ENCODE measurements around the gene TTLL11. TPM values are rescaled to one million over a fixed set of nuclear protein-coding genes. Genes with fewer than 3 reads are reported as not detected.

TTLL11 gene
- total and polyA plus RNA-seq, 2 of the 8 experiments (the other 6 are each of a cell fraction or from before 2014, with no cell fraction given): 0.56 to 0.80 TPM

GRCh38 chr9:121857928-121858327, 235.2 kb downstream of the TTLL11 start (continued):
- TF ChIP-seq, protein P1, sequence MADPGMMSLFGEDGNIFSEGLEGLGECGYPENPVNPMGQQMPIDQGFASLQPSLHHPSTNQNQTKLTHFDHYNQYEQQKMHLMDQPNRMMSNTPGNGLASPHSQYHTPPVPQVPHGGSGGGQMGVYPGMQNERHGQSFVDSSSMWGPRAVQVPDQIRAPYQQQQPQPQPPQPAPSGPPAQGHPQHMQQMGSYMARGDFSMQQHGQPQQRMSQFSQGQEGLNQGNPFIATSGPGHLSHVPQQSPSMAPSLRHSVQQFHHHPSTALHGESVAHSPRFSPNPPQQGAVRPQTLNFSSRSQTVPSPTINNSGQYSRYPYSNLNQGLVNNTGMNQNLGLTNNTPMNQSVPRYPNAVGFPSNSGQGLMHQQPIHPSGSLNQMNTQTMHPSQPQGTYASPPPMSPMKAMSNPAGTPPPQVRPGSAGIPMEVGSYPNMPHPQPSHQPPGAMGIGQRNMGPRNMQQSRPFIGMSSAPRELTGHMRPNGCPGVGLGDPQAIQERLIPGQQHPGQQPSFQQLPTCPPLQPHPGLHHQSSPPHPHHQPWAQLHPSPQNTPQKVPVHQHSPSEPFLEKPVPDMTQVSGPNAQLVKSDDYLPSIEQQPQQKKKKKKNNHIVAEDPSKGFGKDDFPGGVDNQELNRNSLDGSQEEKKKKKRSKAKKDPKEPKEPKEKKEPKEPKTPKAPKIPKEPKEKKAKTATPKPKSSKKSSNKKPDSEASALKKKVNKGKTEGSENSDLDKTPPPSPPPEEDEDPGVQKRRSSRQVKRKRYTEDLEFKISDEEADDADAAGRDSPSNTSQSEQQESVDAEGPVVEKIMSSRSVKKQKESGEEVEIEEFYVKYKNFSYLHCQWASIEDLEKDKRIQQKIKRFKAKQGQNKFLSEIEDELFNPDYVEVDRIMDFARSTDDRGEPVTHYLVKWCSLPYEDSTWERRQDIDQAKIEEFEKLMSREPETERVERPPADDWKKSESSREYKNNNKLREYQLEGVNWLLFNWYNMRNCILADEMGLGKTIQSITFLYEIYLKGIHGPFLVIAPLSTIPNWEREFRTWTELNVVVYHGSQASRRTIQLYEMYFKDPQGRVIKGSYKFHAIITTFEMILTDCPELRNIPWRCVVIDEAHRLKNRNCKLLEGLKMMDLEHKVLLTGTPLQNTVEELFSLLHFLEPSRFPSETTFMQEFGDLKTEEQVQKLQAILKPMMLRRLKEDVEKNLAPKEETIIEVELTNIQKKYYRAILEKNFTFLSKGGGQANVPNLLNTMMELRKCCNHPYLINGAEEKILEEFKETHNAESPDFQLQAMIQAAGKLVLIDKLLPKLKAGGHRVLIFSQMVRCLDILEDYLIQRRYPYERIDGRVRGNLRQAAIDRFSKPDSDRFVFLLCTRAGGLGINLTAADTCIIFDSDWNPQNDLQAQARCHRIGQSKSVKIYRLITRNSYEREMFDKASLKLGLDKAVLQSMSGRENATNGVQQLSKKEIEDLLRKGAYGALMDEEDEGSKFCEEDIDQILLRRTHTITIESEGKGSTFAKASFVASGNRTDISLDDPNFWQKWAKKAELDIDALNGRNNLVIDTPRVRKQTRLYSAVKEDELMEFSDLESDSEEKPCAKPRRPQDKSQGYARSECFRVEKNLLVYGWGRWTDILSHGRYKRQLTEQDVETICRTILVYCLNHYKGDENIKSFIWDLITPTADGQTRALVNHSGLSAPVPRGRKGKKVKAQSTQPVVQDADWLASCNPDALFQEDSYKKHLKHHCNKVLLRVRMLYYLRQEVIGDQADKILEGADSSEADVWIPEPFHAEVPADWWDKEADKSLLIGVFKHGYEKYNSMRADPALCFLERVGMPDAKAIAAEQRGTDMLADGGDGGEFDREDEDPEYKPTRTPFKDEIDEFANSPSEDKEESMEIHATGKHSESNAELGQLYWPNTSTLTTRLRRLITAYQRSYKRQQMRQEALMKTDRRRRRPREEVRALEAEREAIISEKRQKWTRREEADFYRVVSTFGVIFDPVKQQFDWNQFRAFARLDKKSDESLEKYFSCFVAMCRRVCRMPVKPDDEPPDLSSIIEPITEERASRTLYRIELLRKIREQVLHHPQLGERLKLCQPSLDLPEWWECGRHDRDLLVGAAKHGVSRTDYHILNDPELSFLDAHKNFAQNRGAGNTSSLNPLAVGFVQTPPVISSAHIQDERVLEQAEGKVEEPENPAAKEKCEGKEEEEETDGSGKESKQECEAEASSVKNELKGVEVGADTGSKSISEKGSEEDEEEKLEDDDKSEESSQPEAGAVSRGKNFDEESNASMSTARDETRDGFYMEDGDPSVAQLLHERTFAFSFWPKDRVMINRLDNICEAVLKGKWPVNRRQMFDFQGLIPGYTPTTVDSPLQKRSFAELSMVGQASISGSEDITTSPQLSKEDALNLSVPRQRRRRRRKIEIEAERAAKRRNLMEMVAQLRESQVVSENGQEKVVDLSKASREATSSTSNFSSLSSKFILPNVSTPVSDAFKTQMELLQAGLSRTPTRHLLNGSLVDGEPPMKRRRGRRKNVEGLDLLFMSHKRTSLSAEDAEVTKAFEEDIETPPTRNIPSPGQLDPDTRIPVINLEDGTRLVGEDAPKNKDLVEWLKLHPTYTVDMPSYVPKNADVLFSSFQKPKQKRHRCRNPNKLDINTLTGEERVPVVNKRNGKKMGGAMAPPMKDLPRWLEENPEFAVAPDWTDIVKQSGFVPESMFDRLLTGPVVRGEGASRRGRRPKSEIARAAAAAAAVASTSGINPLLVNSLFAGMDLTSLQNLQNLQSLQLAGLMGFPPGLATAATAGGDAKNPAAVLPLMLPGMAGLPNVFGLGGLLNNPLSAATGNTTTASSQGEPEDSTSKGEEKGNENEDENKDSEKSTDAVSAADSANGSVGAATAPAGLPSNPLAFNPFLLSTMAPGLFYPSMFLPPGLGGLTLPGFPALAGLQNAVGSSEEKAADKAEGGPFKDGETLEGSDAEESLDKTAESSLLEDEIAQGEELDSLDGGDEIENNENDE (IDR thresholded peaks at IDR 0.05; ENCODE audit: insufficient replicate concordance, low read length): no peak
- TF ChIP-seq USF2 (IDR thresholded peaks at IDR 0.05; ENCODE audit: low read length): no peak
- TF ChIP-seq CBX8 (IDR thresholded peaks at IDR 0.05; ENCODE audit: borderline replicate concordance, low read depth, low read length): no peak
- no peak for TF ChIP-seq EP300 (IDR thresholded peaks at IDR 0.05; ENCODE audit: borderline replicate concordance in 1 of 2, low read depth in 2 of 2, low read length in 2 of 2)

Data from H1 (cell line).